GF-D8 (cell line): ENCODE measurements around the gene RAB11B.
A peak's percentile ranks its signal among the peaks of the same experiment; 100 is the strongest.
"Not testable (repeated sequence)": the region's sequence is repeated elsewhere in the genome, so short reads cannot be mapped to it uniquely, and the experiment has no call there.

Experiments
- DNase-seq: peaks from one replicate; lab custom pipeline; 2025; lab: John Stamatoyannopoulos, UW

RAB11B gene

DNA sequence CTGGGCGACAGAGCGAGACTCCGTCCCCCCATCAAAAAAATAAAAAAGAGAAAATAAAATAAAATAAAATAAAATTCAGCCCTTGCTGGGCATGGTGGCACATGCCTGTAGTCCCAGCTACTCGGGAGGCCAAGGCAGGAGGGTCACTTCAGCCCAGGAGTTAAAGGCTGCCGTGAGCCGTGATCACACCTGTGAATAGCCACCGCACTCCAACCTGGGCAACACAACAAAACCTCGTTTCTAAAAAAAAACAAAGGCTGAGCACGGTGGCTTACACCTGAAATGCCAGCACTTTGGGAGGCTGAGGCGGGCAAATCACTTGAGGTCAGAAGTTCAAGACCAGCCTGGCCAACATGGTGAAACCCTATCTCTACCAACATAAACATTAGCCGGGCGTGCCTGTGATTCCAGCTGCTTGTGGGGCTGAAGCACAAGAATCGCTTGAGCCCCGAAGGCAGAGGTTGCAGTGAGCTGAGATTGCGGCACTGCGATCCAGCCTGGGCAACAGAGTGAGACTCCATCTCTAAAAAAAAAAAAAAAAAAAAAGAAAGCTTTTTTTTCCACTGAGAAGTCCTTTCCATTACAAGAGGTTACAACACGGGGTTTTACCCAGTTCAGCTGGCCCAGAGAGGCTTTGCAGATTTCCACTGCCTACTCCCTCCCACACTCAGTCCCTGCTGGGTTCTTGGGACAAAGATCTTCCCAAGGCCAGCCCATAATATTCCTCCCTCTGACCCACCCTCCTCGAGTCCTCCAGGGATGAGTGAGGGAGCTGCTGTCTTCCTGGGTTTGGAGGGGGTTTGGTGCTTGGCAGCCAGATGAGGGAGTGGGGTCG, 19.8 kb upstream of the RAB11B start:
- no peak for DNase-seq

DNA sequence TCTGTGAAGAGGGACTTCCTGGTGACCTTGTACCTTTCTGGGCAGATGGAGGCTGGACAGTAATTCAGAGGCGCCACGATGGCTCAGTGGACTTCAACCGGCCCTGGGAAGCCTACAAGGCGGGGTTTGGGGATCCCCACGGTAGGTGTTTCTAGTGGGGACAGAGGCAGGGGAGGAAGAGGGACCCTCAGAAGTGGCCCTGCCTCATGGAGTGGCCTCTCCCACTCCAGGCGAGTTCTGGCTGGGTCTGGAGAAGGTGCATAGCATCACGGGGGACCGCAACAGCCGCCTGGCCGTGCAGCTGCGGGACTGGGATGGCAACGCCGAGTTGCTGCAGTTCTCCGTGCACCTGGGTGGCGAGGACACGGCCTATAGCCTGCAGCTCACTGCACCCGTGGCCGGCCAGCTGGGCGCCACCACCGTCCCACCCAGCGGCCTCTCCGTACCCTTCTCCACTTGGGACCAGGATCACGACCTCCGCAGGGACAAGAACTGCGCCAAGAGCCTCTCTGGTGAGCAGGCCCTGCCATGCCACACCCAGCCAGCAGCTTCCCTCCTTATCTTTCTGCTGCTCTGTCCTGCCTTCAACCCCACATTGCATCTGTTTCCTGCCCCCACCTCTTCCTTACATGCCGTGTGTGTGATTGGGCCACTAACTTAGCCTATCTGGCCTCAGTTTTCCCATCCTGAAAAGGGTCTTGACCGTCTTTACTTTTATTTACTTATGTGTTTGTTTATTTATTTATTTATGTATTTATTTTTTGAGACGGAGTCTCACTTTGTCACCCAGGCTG, 19.0 kb upstream of the RAB11B start:
- no peak for DNase-seq

- DNase-seq, result no peak
Measured at GRCh38 chr19:8373867-8374813, 16.0 kb upstream of the RAB11B start.

DNA sequence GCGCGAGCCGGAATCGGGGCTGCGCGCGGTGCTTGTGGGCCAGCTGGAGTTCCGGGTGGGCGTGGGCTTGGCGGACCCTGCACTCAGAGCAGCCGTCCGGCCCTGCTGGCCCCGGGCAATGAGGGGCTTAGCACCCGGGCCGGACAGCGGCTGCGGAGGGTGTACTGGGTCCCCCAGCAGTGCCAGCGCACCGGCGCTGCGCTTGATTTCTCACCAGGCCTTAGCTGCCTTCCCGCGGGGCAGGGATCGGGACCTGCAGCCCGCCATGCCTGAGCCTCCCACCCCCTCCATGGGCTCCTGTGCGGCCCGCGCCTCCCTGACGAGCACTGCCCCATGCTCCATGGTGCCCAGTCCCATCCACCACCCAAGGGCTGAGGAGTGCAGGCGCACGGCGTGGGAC, 14.4 kb upstream of the RAB11B start:
- not testable (repeated sequence) for DNase-seq

DNA sequence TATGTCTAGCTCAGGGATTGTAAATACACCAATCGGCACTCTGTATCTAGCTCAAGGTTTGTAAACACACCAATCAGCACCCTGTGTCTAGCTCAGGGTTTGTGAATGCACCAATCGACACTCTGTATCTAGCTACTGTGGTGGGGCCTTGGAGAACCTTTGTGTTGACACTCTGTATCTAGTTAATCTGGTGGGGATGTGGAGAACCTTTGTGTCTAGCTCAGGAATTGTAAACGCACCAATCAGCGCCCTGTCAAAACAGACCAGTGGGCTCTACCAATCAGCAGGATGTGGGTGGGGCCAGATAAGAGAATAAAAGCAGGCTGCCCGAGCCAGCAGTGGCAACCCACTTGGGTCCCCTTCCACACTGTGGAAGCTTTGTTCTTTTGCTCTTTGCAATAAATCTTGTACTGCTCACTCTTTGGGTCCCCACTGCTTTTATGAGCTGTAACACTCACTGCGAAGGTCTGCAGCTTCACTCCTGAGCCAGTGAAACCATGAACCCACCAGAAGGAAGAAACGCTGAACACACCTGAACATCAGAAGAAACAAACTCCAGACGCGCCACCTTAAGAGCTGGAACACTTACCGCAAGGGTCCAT, 13.7 kb upstream of the RAB11B start:
- DNase-seq, result not testable (repeated sequence)

- DNase-seq, result no peak
Measured at GRCh38 chr19:8377598-8377997, 12.6 kb upstream of the RAB11B start.

GRCh38 chr19:8379156-8379891, 10.8 kb upstream of the RAB11B start:
- not testable (repeated sequence) for DNase-seq

GRCh38 chr19:8384569-8384968, 5.6 kb upstream of the RAB11B start:
- DNase-seq, result peak; percentile 48

GRCh38 chr19:8385103-8385502, 5.1 kb upstream of the RAB11B start:
- DNase-seq, result peak; percentile 8

DNA sequence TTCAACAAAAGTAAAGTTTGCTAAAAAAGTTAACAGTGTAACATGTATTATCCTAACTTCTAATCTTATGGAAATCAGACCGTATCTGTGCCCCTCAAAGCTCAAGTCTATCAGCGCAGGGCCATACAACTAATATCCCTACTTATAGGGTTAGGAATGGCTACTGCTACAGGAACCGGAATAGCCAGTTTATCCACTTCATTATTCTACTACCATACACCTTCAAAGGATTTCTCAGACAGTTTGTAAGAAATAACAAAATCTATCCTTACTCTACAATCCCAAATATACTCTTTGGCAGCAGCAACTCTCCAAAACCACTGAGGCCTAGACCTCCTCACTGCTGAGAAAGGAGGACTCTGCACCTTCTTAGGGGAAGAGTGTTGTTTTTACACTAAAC, 4.6 kb upstream of the RAB11B start:
- DNase-seq, result not testable (repeated sequence)

DNA sequence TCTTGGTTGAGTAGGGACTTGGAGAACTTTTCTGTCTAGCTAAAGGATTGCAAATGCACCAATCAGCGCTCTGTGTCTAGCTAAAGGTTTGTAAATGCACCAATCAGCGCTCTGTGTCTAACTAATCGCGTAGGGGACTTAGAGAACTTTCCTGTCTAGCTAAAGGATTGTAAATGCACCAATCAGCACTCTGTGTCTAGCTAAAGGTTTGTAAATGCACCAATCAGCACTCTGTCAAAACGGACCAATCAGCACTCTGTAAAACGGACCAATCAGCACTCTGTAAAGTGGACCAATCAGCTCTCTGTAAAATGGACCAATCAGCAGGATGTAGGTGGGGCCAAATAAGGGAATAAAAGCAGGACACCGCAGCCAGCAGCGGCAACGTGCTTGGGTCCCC, 3.7 kb upstream of the RAB11B start:
- DNase-seq, result not testable (repeated sequence)

DNA sequence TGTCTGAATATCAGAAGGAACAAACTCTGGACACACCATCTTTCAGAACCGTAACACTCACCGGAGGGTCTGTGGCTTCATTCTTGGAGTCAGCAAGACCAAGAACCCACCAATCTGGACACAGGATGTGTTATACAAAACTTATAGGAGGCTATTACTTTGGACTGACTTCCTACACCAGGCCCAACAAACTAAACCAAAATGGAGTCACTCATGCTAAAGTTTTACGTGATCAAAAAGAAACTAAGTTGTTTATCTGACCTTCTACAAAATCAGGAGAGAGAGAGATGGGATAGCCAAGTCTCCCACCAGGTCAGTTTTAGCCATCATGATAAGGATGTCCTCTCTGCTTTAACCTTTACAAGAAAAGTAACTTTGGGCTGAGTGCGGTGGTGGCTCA, 3.2 kb upstream of the RAB11B start:
- DNase-seq, result no peak

- no peak for DNase-seq
Measured at GRCh38 chr19:8387688-8388611, 2.2 kb upstream of the RAB11B start.

DNA sequence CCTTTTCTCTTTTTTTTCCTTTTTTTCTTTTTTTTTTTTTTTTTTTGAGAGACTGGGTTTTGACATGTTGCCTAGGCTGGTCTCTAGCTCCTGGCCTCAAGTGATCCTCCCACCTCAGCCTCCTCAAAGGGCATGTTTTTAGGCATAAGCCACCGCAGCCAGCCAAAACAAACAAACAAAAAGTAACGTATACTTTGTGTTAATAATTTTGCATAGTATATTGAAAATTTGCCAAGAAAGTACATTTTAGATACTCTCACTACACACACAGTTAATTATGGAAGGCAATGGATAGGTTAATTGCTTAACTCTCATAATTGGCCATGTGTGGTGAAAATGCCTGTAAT, 1.6 kb upstream of the RAB11B start:
- no peak for DNase-seq

DNA sequence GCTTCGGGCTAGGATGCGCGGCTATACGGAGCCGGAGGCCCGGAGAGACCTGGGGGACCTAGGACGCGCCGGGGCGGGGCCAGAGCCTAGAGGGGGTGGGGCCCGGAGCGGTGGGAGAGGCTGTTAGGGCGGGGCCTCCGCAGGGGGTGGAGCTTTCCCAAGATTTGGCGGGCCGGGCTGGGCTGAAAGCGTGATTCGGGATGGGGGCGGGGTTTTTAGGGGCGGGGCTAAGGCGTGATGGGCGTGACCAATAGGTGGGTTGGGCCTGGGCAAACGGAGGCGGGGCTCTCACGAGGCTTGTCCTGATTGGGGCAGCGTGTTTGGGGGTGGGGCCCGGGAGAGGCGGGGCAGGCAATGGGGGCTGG, 439 bp downstream of the RAB11B start:
- DNase-seq, result peak; percentile 67

- DNase-seq, result no peak
Measured at GRCh38 chr19:8391198-8392016, 1.2 kb downstream of the RAB11B start.

DNA sequence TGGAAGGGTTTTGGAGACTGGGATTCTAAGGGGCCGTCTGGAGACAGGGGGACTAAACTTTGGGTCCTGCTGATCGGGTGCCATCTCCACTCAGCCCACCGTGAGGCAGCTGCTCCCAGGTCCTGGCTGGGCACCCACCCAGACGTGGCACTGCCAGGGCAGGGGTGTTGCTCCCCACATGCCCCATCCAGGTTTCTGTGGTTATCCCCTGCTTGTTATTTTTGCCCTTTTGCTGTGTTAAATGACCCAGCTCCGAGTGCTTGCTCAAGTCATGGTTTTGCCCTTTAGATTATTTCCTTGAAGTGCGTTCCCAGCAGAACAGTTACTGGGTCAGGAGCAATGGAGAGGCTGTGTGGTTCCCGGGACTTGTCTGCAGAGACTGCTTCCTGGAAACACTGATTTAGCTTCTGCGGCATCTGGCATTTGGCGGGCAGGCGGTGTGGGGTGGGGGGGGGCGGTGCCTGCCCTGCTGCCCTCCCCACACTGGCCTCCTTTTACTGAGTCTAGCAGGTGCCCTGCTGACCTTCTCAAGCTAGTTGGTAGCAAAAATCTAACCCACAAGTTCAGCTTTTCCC, 1.9 kb downstream of the RAB11B start:
- DNase-seq, result no peak

DNA sequence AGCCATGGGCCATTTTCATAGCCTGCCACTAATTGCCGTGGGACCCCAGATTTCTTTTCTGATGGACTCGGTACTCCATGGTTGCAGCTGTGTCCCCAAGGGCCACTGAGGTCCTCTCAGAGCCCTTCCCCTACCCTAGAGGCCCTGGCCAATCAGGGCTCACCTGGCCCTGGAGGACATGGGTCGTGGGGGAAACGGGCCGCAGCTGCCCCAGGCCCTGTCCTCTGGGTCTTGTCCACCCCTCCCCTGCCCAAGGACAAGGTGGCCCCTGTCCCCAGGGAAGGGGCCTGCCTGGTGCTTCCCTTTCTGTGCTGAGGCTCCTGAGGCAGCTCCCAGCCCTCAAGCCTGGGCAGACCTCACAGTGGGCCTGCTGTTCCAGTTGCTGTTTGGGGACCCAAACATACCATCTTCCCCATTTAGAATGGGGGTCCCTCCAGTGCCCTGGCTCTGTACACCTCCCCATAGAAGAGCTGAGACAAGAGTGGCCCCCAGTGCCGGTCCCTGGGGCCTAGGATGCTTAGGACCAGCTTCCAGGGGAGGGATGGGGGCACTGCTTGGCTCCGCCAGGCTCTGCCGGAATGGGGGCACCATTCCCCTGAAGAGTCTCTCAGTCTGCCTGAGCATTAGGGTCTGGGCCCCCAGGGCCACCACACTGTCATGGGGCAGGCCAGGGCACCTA, 3.2 kb downstream of the RAB11B start:
- DNase-seq, result no peak
